GM18517 (cell line): Measurements from ENCODE around the gene PPARA.

Experiments
- ATAC-seq: cut with Tn5 transposase; IDR thresholded peaks from one replicate; pipeline ENCODE4 v1.9.1; 2021; ENCODE audit warnings: mild to moderate bottlenecking, moderate library complexity; ENCODE audit not compliant: unreplicated experiment

PPARA gene

DNA sequence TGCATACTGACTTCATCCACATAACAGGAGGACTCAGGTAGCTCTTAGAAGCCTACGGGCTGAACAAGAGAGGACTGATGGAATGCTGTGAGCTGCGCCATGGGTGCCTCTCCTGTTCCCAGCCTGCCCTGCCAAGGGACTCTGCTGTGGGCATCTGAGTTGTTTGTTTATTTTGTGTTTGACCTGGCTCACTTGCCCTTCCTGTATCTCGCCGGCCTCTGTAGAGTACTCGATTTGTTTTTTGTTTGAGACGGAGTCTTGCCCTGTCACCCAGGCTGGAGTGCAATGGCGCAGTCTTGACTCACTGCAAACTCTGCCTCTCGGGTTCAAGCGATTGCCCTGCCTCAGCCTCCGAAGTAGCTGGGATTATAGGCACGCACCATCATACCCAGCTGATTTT, 119.2 kb downstream of the PPARA start:
- no peak for ATAC-seq

DNA sequence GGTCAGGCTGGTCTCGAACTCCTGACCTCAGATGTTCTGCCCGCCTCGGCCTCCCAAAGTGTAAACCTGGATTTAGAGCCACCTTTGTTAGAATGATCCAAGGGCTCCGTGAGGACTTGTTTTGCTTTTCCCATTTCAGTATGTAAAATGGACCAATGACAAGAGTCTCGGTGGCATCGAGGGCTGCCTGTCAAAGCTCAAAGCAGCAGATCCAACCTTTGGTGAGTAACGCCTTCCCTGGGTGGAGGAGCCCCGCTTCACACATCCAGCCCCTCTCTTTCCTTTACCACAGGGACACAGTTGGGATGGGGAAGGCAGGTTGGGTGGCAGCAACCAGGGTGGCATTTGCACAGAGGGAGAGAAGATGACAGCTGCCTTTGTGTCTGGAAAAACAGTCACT, 121.9 kb downstream of the PPARA start:
- ATAC-seq, result no peak

DNA sequence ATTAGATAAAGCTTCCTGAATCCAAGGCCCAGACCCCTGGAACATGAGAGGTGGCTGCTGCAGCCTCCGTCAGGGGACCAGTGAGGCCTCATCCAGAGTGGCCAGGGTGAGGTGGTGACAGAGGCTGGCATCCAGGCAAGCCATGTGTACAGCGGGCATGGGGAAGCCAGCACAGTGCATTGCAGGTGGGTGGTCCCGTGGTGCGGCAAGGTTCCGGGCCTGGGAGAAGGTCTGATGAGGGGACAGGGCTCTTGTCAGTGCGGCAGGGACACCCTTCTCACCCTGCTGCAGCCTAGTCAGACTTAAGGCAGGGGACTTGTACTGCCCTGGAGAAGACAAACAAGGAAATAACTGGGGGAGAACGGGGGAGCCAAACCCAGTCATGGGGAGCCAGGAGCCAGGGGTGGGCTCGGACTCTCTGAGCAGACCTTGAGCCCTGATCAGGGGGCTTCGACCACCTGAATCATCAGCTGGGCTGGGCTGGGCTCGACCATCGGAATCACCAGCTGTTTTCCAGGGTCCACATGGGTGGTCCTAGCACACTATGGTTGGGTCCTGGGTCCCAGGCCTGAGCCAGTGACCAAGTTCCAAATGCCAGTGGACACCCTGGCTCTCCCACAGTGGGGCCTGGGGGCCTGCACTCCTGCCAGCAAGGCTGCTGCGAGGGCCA, 122.6 kb downstream of the PPARA start:
- ATAC-seq, result no peak

DNA sequence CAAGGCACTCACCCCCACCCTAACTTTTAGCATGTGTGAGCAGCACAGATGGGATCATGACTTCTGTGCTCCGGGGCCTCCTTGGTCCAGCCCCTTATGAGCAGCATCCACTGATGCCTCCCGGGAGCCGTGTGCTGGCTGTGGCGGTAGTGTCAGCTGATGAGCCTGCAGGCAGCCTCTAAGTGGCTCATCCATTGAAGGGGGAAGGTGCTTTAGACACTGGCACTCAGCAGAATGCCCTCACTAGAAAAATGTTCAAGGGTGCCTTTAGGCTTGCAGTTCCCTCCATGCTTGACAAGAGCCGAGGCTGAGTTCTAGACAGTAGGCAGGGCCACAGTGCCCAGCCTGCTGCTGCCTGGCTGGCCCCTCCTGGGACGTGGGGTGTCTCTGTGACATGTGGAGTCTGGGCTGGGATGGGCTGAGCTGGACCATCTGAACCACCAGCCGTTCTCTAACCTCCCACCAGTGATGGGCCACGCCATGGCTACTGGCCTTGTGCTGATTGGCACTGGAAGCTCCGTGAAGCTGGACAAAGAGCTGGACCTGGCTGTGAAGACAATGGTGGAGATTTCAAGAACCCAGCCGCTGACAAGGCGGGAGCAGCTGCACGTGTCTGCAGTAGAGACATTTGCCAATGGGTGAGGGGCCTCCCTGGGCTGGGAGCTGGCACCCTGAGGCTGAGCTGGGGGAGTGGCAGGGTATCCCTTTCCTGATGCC, 123.3 kb downstream of the PPARA start:
- no peak for ATAC-seq

DNA sequence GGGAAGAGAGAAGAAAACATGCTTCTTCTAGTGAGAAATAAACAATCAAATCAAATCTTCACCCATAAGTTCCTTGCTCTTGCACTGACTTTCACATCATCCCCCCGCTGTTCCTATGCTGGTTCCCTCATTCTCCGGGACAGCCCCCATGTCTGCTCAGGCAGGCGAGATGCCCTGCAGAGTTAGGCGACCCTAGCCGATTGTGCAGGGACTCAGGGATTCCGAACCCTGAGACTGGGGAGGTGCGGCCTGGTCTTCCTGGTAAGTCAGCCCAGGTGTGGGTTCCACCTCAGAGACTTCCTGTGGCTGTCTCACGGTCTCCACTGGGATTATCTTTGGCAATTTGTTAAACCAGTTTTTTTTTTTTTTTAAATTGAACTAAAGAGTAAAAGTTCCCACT, 124.1 kb downstream of the PPARA start:
- no peak for ATAC-seq

DNA sequence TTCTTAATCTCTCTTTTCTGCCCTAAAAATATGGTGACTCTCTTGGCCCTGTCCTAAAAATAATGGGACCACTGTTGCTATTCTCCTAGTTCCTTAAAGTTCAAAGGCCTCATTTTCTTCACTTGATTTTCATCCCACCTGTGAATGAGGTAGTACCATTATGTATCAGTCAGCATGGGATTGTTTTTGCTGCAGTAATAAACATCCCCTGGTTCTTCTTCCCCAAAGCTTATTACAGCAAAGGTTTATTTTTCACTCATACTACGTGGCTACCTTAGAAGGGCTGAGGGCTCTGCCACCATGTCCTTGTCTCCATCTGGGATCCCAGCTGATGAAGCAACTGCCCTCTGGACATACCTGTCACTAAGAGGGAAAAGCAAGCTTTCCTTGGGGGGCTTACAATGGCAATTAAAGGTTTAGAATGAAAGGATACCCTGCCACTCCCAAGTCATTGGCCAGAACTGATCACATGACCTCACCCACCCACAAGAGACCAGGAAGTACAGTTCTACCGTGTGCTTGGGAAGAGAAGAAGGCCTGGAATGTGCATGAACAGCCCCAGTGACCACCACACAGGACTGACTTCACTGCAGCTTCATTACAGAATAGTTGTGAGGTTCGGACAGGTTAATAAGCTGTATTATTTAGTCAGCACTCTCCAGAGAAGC, 125.3 kb downstream of the PPARA start:
- no peak for ATAC-seq

DNA sequence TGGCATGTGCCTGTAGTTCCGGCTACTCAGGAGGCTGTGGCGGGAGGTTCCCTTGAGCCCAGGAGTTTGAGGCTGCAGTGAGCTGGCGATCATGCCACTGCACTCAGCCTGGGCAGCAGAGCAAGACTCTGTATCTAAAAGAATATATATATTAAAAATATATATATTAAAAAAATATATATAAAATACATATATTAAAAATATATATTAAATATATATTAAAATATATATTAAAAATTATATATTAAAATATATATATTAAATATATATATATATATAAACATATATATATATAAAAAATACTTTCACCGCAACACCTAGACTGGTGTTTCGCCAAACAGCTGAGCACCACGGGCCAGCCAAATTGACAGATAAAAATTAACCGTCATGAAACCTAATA, 126.2 kb downstream of the PPARA start:
- no peak for ATAC-seq

DNA sequence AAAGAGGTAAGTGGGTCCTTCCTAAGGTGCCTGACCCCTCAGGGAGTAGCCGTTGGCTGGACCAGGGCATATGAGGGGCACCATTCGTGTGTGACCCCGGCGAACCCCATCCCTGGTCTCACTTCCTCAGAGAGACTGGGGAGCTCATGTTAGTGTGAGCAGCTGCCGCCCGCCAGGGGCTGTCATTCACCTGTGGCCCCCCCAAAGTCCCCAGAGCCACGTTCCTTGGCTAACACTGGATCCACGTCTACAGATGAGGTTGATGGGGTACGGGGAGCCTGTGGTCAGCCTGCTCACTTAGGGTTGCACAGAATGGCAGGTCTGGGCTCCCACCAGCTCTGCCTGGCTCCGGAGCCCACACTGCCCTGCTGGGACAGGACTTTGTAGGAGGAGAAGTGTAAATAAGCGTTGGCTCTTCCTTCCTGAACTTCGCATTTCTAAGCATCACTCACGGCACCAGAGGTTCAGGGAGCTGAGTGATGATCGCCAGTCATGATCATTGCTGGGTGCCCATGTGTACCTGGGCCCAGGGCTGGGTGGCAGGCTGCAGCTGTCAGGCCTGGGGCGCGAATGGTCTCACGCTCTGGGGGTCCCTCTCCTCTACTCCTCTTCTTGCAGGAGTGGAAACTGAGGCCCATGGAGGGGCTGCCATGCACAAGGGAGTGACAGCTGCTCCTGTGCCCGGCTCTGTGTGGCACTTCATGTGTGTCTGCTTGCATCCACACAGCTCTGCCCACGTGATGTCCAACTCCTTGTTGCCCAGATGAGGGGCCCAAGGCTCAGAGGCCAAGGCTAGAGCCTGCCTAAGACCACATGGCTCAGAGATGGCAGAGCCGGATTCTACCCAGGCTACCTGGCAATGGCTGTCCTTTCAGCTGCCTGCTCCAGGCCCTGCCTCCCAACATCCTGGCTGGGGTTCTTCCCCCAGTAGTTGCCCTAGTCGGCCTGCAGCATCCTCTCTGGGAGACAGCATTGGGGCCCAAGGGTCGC, 128.6 kb downstream of the PPARA start:
- no peak for ATAC-seq

DNA sequence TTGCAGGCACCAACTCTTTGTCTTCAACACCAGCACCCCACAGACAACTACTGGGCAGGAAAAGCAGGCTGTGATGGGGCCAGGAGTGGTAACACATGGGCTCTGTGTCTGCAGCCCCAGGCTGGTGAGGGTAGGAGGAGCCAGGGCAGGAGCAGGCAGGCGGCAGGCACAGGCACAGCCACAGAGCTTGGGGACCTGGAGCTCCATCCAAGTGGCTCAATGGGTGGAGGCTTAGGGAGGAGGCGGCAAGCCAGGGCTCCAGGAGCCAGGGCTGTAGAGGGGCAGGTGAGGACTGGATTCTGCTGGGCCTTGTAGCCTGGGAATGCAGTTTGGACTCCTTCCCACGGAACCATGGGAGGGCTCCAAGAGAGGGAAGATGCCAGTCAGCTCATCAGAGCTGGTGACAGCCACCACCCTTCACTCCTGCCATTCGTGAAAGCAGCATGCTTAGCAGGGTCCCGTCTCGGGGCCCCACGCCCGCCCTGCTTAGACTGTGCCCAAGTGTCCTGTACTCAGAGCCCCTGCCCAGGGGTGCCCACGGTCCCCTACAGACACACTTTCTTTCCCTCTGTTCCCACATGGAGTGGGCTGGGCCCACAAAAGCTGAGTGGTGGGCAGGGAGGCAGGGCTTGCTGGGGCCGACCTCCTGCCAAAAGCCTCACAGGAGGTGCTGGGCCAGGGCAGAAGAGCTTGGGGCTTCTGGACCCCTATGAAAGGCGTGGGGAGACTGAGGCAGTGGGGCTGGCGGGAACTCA, 129.9 kb downstream of the PPARA start:
- ATAC-seq, result no peak

DNA sequence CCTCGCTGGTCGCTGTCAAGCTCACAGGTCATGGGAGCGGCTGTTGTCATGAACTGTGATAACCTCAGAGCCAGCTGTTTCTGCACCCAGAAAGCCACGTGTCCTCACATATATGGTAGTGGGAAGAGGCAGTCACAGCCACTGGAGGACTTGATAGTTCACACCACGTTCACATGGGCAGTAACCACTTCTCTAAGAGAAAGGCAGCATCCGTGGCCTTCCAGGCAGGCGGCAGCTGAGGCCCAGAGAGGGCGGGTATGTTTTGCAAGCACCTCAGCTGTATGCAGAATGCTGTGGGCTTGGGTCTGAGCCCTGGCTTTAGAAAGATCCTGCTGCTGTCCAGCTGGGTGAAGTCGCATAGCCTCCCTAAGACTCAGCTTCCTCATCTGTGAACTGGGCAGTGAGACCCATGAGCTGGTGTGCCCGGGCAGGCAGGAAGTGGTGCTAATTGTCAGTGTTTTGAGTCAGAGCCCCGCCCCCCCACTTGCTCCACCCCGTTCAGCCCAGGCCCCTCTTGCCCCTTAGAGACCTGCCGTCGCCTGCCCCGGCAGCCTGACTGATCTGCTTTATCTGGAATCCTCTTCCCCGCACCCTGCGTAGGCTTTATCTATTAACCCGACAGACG, 130.8 kb downstream of the PPARA start:
- no peak for ATAC-seq

DNA sequence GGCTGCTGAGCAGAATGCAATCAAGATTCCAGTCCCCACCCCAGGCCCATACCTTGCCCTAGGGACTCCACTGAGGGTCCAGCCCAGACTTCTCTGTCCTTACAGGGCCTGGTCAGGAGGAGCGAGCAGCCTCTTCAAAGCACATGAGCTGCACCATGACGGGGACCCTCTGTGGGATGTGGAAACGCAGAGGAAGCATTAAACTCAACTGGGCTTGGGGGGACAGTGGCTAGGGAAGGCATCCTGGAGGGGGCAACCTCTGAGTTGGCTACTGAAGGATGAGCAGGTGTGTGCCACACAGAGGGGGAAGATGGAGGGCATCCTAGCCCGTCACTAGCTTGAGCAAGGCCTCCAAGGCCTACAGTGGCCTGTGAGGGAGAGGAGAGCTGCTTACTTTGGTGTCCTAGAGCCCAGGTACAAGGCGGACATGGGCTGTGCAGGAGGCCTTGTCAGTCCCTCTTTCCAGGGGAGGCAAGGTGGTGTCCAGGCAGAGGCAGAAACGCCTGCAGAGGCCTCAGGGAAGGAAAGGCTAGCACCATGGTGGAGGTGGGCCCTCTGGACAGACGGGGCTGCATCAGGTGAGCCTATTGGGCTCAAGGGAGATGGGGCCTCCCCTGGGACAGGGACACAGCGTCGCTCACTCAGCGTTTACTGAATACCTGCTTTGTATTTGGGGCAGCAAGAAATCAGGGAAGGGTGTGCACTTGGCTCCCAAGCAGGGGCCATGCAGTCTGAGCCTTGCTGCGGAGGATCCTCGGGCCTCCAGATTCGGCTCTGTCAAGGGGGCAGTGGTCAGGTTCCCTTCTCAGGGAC, 131.7 kb downstream of the PPARA start:
- ATAC-seq, result no peak

DNA sequence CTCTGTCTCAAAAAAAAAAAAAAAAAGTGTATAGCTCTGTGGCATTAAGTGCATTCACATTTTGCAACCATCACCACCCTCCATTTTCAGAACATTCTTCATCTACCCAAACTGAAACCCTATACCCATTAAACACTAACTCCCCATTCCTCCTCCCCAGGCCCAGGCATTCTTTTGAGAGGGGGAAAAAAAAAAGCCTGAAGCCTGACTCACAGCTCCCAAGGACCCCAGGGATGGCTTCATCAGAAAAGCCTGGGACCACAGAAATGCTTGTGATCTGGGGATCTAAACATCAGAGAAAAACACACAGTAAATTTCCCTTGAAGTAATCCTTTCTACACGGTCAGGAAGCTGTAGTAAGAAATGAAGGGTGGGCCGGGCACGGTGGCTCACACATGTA, 135.7 kb downstream of the PPARA start:
- ATAC-seq, result no peak

DNA sequence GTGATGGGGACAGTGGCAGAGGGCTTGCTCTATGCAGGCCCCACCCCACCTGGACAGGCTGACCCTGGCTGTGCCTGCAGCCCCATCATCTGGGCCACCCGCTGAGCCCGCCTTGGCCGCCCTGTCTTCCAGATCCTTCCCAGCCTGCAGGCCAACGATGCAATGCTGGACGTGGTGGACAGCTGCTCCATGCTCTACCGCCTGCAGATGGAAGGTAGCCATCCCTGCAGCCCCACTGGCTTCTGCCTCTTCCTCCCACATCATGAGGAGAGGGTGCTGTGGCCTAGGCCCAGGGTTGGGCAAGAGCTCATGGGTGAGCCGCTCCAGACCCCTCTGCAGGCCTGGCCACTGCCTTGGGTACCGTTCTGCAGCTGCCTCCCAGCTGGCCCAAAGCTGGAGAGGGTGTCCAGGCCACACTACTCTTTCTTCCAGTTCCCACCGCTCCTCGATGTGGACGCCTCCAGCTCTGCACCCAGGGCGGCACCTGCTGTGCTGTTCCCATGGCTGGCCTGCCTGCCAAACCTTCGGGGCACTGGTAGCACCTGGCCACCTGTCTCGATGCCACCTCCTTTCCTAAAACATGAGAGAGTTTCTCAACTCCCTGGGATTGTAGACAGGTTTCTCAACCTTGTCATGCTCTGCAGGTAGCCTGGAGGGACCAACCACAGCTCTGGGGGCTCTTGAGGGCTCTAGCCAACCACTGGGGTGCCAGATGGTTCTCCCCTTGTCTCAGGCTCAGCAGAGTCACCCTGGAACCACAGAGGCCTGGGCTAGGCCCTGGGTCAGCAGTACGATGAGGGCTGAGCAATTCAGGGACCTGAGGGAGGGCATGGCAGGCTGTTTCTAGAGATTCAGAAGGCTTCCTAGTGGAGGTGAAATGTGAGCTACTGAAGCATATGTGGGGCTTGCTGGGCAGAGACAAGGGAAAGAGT, 136.9 kb downstream of the PPARA start:
- ATAC-seq, result no peak

DNA sequence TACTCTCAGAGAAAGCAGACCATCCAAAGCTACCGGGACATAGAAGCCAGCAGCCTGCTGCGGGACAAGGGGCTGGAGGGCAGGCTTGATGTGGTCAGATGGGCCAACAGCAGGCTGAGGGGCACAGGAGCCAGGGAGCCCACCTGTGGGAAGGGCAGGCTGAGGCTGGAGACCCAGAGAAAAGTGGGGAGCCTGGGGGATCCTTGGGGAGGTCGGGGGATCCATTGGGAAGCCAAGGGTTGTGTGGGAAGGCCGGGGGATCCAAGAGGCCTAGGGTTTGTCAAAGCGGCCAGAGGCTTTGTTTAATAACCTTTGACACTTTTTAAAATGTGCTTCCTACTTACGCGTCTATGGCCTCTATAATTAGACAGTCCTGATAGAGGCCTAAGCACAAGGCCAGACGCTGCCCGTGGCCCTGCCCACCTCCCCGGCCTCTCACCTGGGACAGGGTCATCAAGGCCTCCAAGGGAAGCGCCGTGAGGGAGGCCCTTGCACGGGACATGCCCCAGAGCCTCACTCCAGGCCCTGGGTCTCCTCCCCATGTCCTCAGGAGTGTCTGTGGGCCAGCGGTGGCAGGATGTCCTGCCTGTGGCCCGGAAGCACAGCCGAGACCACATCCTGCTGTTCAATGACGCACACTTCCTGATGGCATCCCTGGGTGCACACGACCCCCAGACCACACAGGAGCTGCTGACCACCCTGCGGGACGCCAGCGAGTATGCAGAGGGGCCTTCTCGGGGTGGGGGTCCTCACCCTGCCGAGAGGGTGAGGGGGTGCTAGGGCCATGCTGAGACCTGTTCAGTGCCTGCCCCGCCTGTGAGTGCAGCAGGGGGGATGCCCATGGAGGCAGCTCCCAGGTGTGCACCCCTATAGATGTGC, 137.8 kb downstream of the PPARA start:
- ATAC-seq, result no peak

DNA sequence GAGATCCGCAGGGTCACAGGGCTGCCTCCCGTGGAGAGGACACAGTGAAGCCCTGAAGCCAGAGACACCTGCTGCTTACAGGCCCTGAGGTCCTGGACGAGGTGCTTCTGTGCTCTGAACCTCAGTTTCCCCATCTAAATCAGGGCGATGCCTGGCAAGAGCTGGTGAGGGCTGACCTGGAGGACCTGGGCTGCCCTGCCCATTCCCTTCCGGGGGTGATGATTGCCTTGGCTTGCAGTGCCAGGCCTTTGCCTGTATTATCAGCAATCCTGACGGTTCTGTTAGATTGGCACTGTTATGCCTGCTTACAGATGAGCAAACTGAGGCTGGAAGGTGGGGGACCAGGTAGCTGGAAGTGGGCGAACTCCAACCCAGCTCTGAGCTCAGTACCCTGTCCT, 138.5 kb downstream of the PPARA start:
- ATAC-seq, result no peak

DNA sequence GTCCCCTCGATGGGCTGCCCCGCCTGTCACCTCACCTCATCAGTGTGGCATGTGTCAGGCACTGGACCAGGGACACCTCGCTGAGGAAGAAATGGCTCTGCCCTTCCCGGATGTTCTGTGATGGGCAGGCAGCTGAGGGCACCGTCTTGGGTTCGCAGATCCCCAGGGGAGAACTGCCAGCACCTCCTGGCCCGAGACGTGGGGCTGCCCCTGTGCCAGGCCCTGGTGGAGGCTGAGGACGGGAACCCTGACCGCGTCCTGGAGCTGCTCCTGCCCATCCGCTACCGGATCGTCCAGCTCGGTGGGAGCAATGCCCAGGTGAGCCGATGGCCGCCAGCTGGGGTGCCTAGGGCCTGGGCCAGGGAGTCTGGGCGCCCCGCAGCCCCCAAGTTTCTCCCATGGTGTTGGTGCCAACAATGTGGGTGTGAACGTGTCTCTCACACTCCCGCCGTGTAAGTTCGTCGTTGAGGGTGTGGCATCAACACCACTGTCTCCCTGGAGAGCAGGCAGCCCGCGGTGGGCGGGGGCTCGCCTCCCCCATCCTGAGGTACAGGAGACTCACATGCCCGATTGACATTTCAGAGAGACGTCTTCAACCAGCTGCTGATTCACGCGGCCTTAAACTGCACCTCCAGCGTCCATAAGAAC, 139.0 kb downstream of the PPARA start:
- ATAC-seq, result no peak
